ENCODE results near the gene EOMES. TPM values are rescaled to one million over a fixed set of nuclear protein-coding genes. Genes with fewer than 3 reads are reported as not detected.

Gene EOMES
- total and polyA plus RNA-seq, 2 donors (not counting 3 experiments of a cell fraction or from before 2014, with no cell fraction given), result not detected

DNA sequence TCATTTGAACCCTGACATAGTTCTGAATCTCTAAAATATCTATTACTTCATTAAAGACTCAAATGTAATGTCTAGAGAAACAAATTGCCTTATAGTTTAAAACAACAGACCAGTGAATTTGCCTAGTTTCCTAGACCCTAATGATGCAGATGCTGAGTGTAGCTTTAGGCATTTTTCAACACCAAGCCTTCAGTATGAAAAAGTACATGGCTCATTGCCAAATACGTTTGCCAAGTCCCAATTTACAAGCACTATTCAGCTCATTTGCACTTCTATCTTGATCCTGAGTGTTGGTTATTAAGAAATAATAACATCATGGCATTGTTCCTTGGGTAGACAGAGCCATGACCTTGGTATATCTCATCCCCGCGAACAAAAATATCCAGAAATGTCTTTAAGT lies 46.8 kb downstream of the EOMES start:
- ChIA-PET CTCF (interaction anchor here (1.6 to 1.9 kb wide), 4 partner anchors 9 to 208 kb away, joined by 3 to 6 read pairs (median 4); no protein-coding TSS in a partner anchor), POLR2A (no interaction called here)
- H3K9me3 ChIP-seq (replicated peaks; ENCODE audit: control insufficient read depth, insufficient read depth, low read length), result no peaks in the 10 kb centered on the region
- no peak overlapping the region for H3K4me2 ChIP-seq (ENCODE audit: insufficient read depth, low read length)
- no peak overlapping the region for H3K9ac ChIP-seq (replicated peaks; ENCODE audit: extremely low read depth, insufficient read depth, low read length)
- H3K36me3 ChIP-seq (ENCODE audit: control insufficient read depth in 2 of 2, extremely low read depth in 1 of 2, insufficient read depth in 2 of 2, low read length in 2 of 2), result no peaks in the 10 kb centered on the region
- DNase-seq (ENCODE audit: low read depth, low spot score) (peak; percentile 66), FAIRE-seq (peak; percentile 56)
- BruUV-seq (replicated peaks), result no TSS peak
- intact Hi-C loops (cut with micrococcal nuclease) (no loop called here), dilution Hi-C loops (cut with MboI; ENCODE audit: extremely low pct_ligation_motif_present, low sequenced_read_pairs) (no loop called here)
- no peak overlapping the region for H3K27ac ChIP-seq (ENCODE audit: insufficient read depth, low read depth, low read length)
- no peaks in the 10 kb centered on the region for H3K27me3 ChIP-seq (ENCODE audit: control insufficient read depth in 2 of 2, insufficient read depth in 2 of 2, low read length in 2 of 2)
- H3K79me2 ChIP-seq (ENCODE audit: control insufficient read depth, insufficient read depth, low read length), result no peaks in the 10 kb centered on the region
- no peaks in the 10 kb centered on the region for H3K9me1 ChIP-seq (replicated peaks; ENCODE audit: control insufficient read depth, extremely low read depth, insufficient read depth, low read length)
- no peaks in the 10 kb centered on the region for H4K20me1 ChIP-seq (replicated peaks; ENCODE audit: control insufficient read depth, extremely low read depth, insufficient read depth, low read length)
- H3K4me3 ChIP-seq (replicated peaks in 1 of 3; ENCODE audit: insufficient read depth in 1 of 3, low read depth in 1 of 3, low read length in 3 of 3), result no peak overlapping the region
- H3K4me1 ChIP-seq (ENCODE audit: control insufficient read depth, extremely low read depth, insufficient read depth, low read length), result no peaks in the 10 kb centered on the region
- TF ChIP-seq, protein P1, sequence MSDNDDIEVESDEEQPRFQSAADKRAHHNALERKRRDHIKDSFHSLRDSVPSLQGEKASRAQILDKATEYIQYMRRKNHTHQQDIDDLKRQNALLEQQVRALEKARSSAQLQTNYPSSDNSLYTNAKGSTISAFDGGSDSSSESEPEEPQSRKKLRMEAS (IDR thresholded peaks at IDR 0.05; ENCODE audit: insufficient read depth, insufficient read length), result no peak
- TF ChIP-seq EZH2 (IDR thresholded peaks at IDR 0.05; ENCODE audit: borderline replicate concordance, low read depth, low read length, severe bottlenecking), result no peak
- no peak for TF ChIP-seq MYC (IDR thresholded peaks at IDR 0.05; ENCODE audit: low read depth, low read length)
- no peak for TF ChIP-seq POLR2A (IDR thresholded peaks at IDR 0.05; ENCODE audit: low read depth, low read length)
- no peak for TF ChIP-seq GATA2 (IDR thresholded peaks at IDR 0.05; ENCODE audit: insufficient read depth, insufficient read length, low read depth, low read length)
- TF ChIP-seq JUN (IDR thresholded peaks at IDR 0.05; ENCODE audit: borderline replicate concordance, insufficient read depth, insufficient read length, low read depth), result no peak
- TF ChIP-seq FOS (IDR thresholded peaks at IDR 0.05; ENCODE audit: borderline replicate concordance, insufficient read depth, low read length), result no peak
- TF ChIP-seq POLR2AphosphoS5 (IDR thresholded peaks at IDR 0.05; ENCODE audit: insufficient read depth, low read depth, low read length), result no peak
- TF ChIP-seq, protein P2, sequence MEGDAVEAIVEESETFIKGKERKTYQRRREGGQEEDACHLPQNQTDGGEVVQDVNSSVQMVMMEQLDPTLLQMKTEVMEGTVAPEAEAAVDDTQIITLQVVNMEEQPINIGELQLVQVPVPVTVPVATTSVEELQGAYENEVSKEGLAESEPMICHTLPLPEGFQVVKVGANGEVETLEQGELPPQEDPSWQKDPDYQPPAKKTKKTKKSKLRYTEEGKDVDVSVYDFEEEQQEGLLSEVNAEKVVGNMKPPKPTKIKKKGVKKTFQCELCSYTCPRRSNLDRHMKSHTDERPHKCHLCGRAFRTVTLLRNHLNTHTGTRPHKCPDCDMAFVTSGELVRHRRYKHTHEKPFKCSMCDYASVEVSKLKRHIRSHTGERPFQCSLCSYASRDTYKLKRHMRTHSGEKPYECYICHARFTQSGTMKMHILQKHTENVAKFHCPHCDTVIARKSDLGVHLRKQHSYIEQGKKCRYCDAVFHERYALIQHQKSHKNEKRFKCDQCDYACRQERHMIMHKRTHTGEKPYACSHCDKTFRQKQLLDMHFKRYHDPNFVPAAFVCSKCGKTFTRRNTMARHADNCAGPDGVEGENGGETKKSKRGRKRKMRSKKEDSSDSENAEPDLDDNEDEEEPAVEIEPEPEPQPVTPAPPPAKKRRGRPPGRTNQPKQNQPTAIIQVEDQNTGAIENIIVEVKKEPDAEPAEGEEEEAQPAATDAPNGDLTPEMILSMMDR (IDR thresholded peaks at IDR 0.05; ENCODE audit: extremely low read depth in 1 of 2, insufficient read depth in 1 of 2, low read depth in 1 of 2, low read length in 2 of 2), result no peak
- H2AFZ ChIP-seq (ENCODE audit: low read depth, low read length), result no peak overlapping the region

All from endothelial cell of umbilical vein (primary cell).